ENCODE data around the gene INSR. TPM values are rescaled to one million over a fixed set of nuclear protein-coding genes. Genes with fewer than 3 reads are reported as not detected.

The INSR gene
- total and polyA plus RNA-seq, 2 donors (not counting 3 experiments of a cell fraction or from before 2014, with no cell fraction given) = 4.9 to 19.5 TPM

- no peaks in the 10 kb centered on the region for H3K79me2 ChIP-seq (ENCODE audit: control insufficient read depth, insufficient read depth, low read length)
- no peak for FAIRE-seq
- TF ChIP-seq JUN (IDR thresholded peaks at IDR 0.05; ENCODE audit: borderline replicate concordance, insufficient read depth, insufficient read length, low read depth) = no peak
- TF ChIP-seq MAX (IDR thresholded peaks at IDR 0.05; ENCODE audit: insufficient read depth, insufficient read length) = no peak
- no peak for TF ChIP-seq FOS (IDR thresholded peaks at IDR 0.05; ENCODE audit: borderline replicate concordance, insufficient read depth, low read length)
- TF ChIP-seq CTCF (IDR thresholded peaks at IDR 0.05; ENCODE audit: extremely low read depth in 1 of 2, insufficient read depth in 1 of 2, low read depth in 1 of 2, low read length in 2 of 2) = no peak
- TF ChIP-seq GATA2 (IDR thresholded peaks at IDR 0.05; ENCODE audit: insufficient read depth, insufficient read length, low read depth, low read length) = no peak
- no peak for TF ChIP-seq EZH2 (IDR thresholded peaks at IDR 0.05; ENCODE audit: borderline replicate concordance, low read depth, low read length, severe bottlenecking)
- no peak for TF ChIP-seq MYC (IDR thresholded peaks at IDR 0.05; ENCODE audit: low read depth, low read length)
- TF ChIP-seq POLR2AphosphoS5 (IDR thresholded peaks at IDR 0.05; ENCODE audit: insufficient read depth, low read depth, low read length) = no peak
- TF ChIP-seq POLR2A (IDR thresholded peaks at IDR 0.05; ENCODE audit: low read depth, low read length) = no peak
These were observed 27.4 kb downstream of the INSR start for GRCh38 chr19:7266832-7267231.

More at GRCh38 chr19:7266832-7267231, 27.4 kb downstream of the INSR start:
- Histone ChIP-seq H3K4me2 (ENCODE audit: insufficient read depth, low read length) (no peak overlapping the region), H2AFZ (ENCODE audit: low read depth, low read length) (no peak overlapping the region), H3K9me1 (replicated peaks; ENCODE audit: control insufficient read depth, extremely low read depth, insufficient read depth, low read length) (no peaks in the 10 kb centered on the region), H3K36me3 (ENCODE audit: control insufficient read depth in 2 of 2, extremely low read depth in 1 of 2, insufficient read depth in 2 of 2, low read length in 2 of 2) (no peaks in the 10 kb centered on the region), H3K4me1 (ENCODE audit: control insufficient read depth, extremely low read depth, insufficient read depth, low read length) (no peaks in the 10 kb centered on the region), H3K4me3 (replicated peaks in 1 of 3; ENCODE audit: insufficient read depth in 1 of 3, low read depth in 1 of 3, low read length in 3 of 3) (no peak overlapping the region), H3K9ac (replicated peaks; ENCODE audit: extremely low read depth, insufficient read depth, low read length) (no peak overlapping the region), H3K9me3 (replicated peaks; ENCODE audit: control insufficient read depth, insufficient read depth, low read length) (no peaks in the 10 kb centered on the region), H3K27ac (ENCODE audit: insufficient read depth, low read depth, low read length) (no peak overlapping the region), H4K20me1 (replicated peaks; ENCODE audit: control insufficient read depth, extremely low read depth, insufficient read depth, low read length) (no peaks in the 10 kb centered on the region), H3K27me3 (ENCODE audit: control insufficient read depth in 2 of 2, insufficient read depth in 2 of 2, low read length in 2 of 2) (no peaks in the 10 kb centered on the region)
- intact Hi-C loops (cut with micrococcal nuclease) (no loop called here), dilution Hi-C loops (cut with MboI; ENCODE audit: extremely low pct_ligation_motif_present, low sequenced_read_pairs) (no loop called here)
- no TSS peak for BruUV-seq (replicated peaks)
- ChIA-PET POLR2A (no interaction called here), CTCF (interaction anchor here (1.1 kb wide), 1 partner anchor 9 kb away, joined by 3 read pairs; no protein-coding TSS in a partner anchor)
- DNase-seq (ENCODE audit: low read depth, low spot score) = no peak

All from endothelial cell of umbilical vein (primary cell).